Measurements from ENCODE around the gene ZNF3.

Gene ZNF3

DNA sequence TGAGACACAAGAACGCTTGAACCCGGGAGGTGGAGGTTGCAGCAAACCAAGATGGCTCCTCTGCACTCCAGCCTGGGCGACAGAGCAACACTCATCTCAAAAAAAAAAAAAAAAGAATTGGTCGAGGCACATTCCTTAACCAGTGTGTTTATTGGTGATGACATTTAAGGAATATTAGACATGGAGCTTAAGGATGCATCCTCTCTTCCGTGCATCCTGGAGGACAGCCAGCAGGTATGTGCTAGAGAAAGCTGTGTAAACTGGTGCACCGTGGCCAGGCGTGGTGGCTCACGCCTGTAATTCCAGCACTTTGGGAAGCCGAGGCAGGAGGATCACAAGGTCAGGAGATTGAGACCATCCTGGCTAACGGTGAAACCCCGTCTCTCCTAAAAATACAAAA is 54.3 kb downstream of the ZNF3 start:
- peaks cover 82% of the 10 kb centered on the region for H3K36me3 ChIP-seq (ENCODE audit: control insufficient read depth, low read length)
- no peaks in the 10 kb centered on the region for H3K27me3 ChIP-seq (ENCODE audit: control insufficient read depth, low read length)
- no peaks in the 10 kb centered on the region for H3K4me1 ChIP-seq (ENCODE audit: control insufficient read depth, low read length)
- H3K79me2 ChIP-seq (ENCODE audit: control insufficient read depth, low read length), result peaks cover 7% of the 10 kb centered on the region
- no peaks in the 10 kb centered on the region for H3K9me2 ChIP-seq (replicated peaks; ENCODE audit: control insufficient read depth, low read length)
- H3F3A ChIP-seq (ENCODE audit: control insufficient read depth, insufficient read depth), result peaks cover 5% of the 10 kb centered on the region
- no peak for TF ChIP-seq EZH2phosphoT487 (IDR thresholded peaks at IDR 0.05; ENCODE audit: borderline replicate concordance, low read length)
- TF ChIP-seq, protein P1, sequence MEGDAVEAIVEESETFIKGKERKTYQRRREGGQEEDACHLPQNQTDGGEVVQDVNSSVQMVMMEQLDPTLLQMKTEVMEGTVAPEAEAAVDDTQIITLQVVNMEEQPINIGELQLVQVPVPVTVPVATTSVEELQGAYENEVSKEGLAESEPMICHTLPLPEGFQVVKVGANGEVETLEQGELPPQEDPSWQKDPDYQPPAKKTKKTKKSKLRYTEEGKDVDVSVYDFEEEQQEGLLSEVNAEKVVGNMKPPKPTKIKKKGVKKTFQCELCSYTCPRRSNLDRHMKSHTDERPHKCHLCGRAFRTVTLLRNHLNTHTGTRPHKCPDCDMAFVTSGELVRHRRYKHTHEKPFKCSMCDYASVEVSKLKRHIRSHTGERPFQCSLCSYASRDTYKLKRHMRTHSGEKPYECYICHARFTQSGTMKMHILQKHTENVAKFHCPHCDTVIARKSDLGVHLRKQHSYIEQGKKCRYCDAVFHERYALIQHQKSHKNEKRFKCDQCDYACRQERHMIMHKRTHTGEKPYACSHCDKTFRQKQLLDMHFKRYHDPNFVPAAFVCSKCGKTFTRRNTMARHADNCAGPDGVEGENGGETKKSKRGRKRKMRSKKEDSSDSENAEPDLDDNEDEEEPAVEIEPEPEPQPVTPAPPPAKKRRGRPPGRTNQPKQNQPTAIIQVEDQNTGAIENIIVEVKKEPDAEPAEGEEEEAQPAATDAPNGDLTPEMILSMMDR (IDR thresholded peaks at IDR 0.05; ENCODE audit: low read depth, low read length, poor library complexity, severe bottlenecking), result no peak
- H3K9me3 ChIP-seq (ENCODE audit: control insufficient read depth, insufficient read depth, low read length), result no peaks in the 10 kb centered on the region
- H3K27ac ChIP-seq (ENCODE audit: low read depth, low read length), result no peak overlapping the region
- H4K20me1 ChIP-seq (ENCODE audit: control insufficient read depth, insufficient read depth, low read depth, low read length), result no peaks in the 10 kb centered on the region
- no peak overlapping the region for H3K4me2 ChIP-seq (ENCODE audit: low read length)
- H3K4me3 ChIP-seq (ENCODE audit: low read length), result no peak overlapping the region

DNA sequence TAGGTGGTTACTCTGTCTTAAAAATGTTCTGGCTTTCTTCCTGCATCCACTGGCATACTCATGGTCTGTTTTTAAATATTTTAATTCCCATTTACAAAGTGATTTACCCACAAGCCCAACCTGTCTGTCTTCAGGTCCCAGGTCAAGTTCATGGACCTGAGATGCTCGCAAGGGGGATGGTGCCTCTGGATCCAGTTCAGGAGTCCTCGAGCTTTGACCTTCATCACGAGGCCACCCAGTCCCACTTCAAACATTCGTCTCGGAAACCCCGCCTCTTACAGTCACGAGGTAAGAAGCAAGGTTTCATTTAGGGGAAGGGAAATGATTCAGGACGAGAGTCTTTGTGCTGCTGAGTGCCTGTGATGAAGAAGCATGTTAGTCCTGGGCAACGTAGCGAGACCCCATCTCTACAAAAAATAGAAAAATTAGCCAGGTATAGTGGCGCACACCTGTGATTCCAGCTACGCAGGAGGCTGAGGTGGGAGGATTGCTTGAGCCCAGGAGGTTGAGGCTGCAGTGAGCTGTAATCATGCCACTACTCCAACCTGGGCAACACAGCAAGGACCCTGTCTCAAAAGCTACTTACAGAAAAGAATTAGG is 57.4 kb downstream of the ZNF3 start:
- Histone ChIP-seq H3K36me3 (ENCODE audit: control insufficient read depth, low read length) (peaks cover 74% of the 10 kb centered on the region), H3K4me3 (ENCODE audit: low read length) (no peak overlapping the region), H3K4me1 (ENCODE audit: control insufficient read depth, low read length) (no peaks in the 10 kb centered on the region), H3K9me2 (replicated peaks; ENCODE audit: control insufficient read depth, low read length) (no peaks in the 10 kb centered on the region), H3K27me3 (ENCODE audit: control insufficient read depth, low read length) (no peaks in the 10 kb centered on the region), H3K27ac (ENCODE audit: low read depth, low read length) (no peak overlapping the region), H3F3A (ENCODE audit: control insufficient read depth, insufficient read depth) (peaks cover 5% of the 10 kb centered on the region), H3K79me2 (ENCODE audit: control insufficient read depth, low read length) (peaks cover 36% of the 10 kb centered on the region), H3K9me3 (ENCODE audit: control insufficient read depth, insufficient read depth, low read length) (no peaks in the 10 kb centered on the region), H4K20me1 (ENCODE audit: control insufficient read depth, insufficient read depth, low read depth, low read length) (0 out of 2 replicates have a peak, but pooled peaks cover 5% of the 10 kb centered on the region), H3K4me2 (ENCODE audit: low read length) (no peak overlapping the region)
- no peak for TF ChIP-seq EZH2phosphoT487 (IDR thresholded peaks at IDR 0.05; ENCODE audit: borderline replicate concordance, low read length)
- TF ChIP-seq, protein P1 (IDR thresholded peaks at IDR 0.05; ENCODE audit: low read depth, low read length, poor library complexity, severe bottlenecking), result no peak

DNA sequence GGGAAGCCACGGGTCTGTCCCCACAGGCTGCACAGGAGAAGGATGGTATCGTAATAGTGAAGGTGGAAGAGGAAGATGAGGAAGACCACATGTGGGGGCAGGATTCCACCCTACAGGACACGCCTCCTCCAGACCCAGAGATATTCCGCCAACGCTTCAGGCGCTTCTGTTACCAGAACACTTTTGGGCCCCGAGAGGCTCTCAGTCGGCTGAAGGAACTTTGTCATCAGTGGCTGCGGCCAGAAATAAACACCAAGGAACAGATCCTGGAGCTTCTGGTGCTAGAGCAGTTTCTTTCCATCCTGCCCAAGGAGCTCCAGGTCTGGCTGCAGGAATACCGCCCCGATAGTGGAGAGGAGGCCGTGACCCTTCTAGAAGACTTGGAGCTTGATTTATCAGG is 58.0 kb downstream of the ZNF3 start:
- Histone ChIP-seq H3K4me3 (ENCODE audit: low read length) (no peak overlapping the region), H3K79me2 (ENCODE audit: control insufficient read depth, low read length) (peaks cover 42% of the 10 kb centered on the region), H3K27me3 (ENCODE audit: control insufficient read depth, low read length) (no peaks in the 10 kb centered on the region), H3K4me2 (ENCODE audit: low read length) (no peak overlapping the region), H3K9me3 (ENCODE audit: control insufficient read depth, insufficient read depth, low read length) (no peaks in the 10 kb centered on the region), H3K36me3 (ENCODE audit: control insufficient read depth, low read length) (peaks cover 80% of the 10 kb centered on the region), H3K4me1 (ENCODE audit: control insufficient read depth, low read length) (no peaks in the 10 kb centered on the region), H3K27ac (ENCODE audit: low read depth, low read length) (no peak overlapping the region), H4K20me1 (ENCODE audit: control insufficient read depth, insufficient read depth, low read depth, low read length) (0 out of 2 replicates have a peak, but pooled peaks cover 5% of the 10 kb centered on the region), H3F3A (ENCODE audit: control insufficient read depth, insufficient read depth) (peaks cover 5% of the 10 kb centered on the region), H3K9me2 (replicated peaks; ENCODE audit: control insufficient read depth, low read length) (no peaks in the 10 kb centered on the region)
- TF ChIP-seq, protein P1 (IDR thresholded peaks at IDR 0.05; ENCODE audit: low read depth, low read length, poor library complexity, severe bottlenecking), result no peak
- no peak for TF ChIP-seq EZH2phosphoT487 (IDR thresholded peaks at IDR 0.05; ENCODE audit: borderline replicate concordance, low read length)
